A172 (cell line): ENCODE results near the gene NUAK1. TPM values are rescaled to one million over a fixed set of nuclear protein-coding genes. Genes with fewer than 3 reads are reported as not detected.

Source experiments
- DNase-seq: peaks from one replicate; pipeline ENCODE4 v3.0.0-alpha.2; 2015; ENCODE audit warnings: low spot score
- total RNA-seq: library from RNA; depleted of rRNA; stranded (reverse); fragments of >200 nt; shearing (Covaris generic); gene quantifications from 2 replicates; pipeline ENCODE4 v1.2.3, GENCODE V29; 2014; rRNA removed

Gene NUAK1
- total RNA-seq, 1 experiment from 2014 or later: 35.5 TPM

DNA sequence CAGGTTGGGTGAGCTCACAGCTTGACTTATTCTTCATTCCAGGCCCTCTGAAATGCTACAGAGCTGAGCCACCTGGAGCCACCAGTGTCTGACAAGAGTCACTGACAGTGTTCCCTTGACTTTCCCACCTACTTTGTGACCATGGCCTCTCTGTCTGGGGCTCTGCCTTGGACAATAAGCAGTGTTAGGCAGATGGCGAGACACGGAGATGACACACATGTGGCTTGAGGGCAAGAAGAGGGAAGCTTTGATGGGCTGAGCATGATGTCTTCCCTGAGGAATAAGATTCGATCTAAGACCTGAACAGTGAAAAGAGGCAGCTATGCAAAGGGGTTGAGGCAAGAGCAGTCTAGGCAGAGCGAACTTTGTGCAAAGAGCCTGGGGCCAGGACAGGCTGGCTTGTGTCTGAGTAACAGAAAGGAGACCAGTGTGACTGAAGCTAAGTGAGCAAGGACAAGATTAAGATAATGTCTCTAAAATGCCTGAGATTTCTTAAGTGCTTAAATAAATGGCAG is 105.5 kb downstream of the NUAK1 start:
- DNase-seq: no peak

DNA sequence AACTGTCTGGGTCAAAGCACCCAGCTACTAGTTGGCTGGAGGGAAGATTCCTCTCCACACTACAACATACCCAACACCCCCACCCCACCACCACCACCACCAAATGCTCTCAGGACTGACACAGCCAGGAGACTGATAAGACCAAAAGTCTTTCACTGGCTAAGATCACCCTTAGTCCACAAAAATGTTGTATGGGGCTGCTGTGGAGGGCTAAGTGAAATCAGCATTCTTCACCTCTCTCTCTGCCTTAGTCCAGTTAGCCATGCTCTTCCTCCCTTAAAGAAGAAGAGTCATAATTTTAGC is 106.2 kb downstream of the NUAK1 start:
- DNase-seq: peak; percentile 13

DNA sequence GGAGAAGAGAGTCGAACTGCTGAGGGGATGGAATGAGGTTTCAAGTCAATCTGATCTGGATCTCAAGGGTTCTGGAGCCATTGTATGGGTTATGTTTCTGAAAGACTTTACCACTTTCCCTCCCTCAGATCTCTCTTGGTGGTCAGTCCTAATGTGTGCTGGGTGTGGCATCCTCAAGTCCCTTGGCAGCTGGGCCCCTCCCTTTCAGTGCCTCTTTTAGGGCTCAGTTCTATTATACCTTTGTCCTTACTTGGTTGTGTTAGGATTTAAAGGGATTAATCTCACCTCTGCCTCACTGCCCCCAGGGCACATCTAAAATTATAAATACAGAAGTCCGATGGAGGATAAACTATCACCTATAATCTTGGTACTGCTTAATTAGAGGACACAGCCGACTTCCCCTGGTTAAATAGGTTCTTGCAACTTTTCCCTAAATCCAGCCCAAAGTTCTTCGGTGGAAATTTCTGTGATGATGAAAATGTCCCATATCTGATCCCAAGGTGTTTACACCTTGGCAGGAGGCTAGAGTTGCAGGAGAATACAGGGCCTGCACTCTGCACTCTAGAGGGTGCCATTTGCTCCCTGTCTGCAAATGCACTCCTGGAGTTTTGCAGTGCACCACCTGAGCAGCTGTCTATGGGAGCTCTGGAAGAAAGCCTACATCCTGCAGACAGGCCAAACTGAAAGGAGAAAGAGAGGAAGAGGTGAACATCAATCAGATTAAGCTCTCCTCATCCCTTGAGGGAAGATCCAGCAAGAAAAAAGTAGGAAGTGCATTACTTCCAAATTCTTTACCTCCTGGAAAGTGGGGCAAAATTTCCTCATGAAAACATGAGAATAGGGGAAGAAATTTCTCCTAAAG is 106.8 kb downstream of the NUAK1 start:
- peak; percentile 27 for DNase-seq

DNA sequence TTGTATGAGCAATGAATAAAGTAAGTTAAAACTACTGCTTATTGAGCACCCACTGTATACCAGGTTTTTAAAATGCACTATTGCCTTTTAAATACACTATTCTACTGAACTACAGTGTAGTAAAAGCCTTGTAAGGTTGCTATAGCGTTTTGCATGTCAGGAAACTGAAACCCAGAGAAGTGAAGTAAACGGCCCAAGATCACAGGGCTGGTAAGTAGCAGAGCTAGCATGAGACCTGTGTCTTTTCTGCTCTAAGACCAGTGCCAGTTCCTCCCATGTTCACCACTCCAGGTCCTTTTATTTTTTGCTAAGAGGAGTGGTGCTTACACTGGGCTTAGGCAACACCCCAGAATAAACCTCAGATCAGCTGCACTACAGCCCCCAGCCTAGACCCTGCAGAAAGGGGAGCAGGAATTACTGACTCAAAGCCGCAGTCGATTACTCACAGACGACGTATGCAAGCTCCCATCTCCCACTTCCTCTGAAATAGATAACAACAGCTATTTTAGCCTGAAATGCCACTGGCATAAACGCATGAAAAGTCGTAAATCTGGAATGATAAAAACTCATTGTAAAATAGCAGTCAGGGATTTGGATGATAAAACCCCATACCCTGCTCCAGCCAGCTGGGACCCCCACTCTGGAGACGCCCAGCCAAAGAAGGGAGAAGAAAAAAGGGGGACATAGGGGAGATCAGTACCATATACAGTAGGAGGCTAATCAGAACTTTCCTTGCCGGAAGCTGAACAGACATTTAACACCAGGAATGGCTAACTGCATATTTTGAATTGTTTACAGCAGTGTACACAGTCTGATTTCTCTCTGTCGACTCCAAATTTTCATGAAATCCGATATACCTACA is 108.3 kb downstream of the NUAK1 start:
- DNase-seq: peak; percentile 96

DNA sequence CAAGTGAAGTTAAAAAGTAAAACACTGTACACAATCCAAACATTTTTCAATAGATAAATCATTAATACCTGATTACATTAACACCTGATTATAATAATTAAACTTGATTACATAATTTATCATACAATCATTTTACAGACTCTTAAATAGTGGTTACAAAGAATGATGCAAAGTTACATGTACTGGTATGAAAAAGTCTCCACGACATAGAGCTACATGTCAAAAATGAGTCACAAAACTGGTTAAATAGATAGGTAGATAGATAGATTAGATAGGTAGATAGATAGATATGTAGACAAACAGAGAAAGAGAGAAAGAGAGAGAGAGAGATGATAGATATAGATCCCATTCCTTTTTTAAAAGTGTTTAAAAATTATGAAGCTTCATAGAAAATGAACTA is 109.2 kb downstream of the NUAK1 start:
- no peak for DNase-seq

DNA sequence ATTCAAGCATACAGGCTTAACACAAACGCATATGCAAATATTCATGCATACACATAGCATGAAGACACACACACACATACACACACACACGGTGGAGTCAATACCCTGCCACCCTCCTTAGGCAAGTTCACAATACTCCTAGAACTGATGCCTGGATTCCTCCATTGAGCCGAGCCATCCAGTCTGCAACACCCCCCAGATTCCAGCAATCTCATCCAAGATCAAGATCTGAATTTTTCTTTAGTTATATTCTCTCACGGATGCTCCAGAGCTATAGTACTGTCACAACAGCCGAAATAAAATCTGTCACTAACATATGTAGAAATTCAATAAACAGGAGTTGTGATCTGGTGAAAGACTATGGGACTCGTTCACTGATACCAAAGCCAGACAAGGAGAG is 110.8 kb downstream of the NUAK1 start:
- no peak for DNase-seq

DNA sequence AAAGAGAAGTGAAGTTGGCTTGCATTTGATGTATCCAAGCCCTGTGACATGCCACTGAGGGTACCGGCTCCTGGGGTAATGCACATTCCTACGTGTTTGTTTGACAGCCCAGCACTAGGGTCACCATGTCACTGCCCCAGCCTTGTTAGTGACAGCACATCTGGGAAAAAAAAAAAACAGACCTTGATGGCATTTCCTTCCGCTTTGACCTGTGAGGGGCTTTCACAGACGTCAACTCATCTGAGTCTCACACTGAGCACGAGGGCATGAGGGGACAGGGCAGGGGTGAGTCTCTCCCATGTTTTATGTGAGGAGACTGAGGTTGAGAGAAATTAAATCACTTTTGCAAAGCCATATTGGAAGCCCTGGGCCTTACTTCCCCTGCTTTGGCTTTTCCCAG is 111.5 kb downstream of the NUAK1 start:
- DNase-seq: no peak

DNA sequence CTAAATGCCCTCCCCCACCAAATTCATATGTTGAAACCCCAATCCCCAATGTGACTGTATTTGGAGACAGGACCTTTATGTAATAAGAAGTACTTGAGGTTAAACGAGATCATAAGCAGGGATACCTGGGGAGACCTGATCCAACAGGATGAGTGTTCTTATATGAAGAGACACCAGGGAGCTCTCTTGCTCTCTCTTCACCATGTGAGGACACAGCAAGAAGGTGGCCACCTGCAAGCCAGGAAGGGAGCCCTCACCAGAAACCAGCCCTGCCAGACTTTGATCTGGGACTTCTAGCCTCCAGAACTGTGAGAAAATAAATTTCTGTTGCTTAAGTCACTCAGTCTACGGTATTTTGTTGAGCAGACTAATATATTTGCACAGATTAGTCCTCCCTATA is 113.6 kb downstream of the NUAK1 start:
- DNase-seq: no peak

DNA sequence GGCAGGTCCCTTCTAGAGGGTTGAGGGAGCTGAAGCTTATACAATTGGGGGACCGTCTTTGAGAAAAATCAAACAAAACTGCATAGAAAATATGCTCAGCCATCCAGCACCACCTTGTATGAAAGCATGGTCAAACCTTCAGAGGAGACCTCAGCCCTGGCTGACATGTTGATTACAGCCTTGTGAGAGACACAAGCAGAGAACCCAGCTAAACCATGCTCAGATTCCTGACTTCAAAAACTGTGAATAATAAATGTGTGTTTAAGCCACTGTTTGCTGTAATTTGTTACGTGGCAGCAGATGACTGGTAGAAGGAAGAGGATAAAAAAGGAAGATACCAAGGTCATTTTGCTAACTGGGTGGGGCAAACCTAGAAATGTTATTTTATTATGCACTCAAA is 115.7 kb downstream of the NUAK1 start:
- no peak for DNase-seq

DNA sequence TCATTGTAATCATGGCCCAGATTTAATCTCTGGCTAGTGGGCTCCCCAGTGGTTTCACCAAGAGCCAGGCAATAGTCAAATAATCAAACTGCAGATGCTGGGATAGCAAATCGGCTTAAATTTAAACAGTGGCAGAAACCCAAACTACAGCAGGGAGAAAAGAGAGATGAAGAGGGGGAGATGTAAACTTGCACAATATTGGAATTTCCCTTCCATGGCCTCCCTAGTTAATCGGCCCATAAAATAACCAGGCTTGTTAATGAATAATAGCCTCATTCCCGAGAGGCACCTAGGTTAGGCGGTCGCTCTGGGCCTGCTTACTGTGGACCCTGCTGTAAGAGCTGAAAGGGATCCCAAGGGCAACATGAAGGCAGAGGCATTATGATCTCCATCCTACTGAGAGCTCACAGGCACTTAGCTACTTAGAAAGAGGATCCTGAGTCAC is 116.2 kb downstream of the NUAK1 start:
- no peak for DNase-seq

DNA sequence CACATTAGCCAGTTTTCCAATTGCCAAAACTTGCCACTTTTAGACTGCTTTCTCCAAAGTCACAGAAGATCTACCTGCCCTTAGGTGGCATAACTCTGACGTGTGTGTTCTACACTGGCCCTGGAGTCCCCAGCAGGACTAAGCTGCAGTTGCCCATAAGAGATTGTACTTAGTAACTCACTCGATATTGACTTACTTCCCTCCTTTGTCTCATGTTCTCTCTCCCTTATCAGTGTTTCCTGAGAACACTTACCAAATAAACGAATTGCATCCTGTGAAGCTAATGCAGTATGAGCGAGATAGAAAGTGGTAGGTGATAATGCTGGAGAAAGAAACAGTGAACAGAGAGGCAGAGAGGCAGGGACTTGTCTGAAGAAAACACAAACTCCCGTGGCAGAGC is 117.2 kb downstream of the NUAK1 start:
- DNase-seq: no peak

DNA sequence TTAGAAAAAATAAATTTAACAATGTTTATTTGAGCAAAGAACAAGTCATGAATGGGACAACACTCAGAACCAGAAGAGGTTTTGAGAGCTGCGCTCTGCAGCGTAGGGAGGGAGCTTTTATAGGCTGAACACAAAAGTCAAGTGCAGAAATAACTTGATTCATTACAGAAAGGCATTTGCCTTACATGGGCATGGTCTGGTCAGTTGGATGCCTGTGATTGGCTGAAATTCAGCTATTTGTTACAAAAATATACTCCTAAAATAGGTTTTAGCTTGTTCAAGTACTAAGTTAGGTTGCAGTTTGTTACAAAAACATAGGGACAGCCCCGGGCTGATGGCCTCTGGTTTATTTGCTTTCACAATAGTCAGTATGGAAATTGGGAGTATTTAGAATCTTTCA is 118.0 kb downstream of the NUAK1 start:
- DNase-seq: no peak

DNA sequence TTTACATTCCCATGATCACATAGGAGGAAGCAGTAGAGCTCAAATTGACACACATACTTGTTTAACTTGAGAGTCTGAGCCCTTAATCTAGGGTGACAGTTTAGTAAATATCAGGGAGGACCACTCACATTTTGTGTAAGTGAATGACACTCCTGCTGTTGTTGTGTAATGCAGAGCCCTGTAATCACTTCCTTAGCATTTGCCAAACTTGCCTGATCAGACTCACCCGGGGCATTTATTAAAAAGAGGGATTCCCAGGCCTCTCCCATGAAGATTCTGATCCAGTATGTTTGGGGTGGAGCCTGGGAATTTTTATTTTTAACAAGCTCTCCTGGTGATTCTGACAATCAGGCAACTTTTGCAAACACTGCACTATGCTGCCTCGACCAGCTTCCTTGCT is 119.6 kb downstream of the NUAK1 start:
- no peak for DNase-seq

DNA sequence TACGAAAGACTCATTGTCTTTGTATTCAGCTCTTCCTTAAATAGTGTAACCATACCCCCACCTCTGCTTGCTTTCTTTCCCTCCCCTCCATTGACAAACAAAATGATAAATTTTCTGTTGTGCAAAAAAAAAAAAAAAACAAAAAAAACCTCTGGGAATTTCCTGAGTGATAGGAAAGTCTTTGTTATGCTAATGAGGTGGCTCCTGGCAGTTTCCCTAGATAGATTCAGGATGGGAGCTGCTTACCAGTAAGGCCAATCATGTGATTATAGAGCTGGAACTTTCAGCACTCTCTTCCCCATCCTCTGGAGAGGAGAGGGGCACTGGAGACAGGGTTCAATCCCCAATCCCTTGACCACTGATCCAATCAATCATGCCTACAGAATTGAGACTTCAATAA is 120.5 kb downstream of the NUAK1 start:
- no peak for DNase-seq

DNA sequence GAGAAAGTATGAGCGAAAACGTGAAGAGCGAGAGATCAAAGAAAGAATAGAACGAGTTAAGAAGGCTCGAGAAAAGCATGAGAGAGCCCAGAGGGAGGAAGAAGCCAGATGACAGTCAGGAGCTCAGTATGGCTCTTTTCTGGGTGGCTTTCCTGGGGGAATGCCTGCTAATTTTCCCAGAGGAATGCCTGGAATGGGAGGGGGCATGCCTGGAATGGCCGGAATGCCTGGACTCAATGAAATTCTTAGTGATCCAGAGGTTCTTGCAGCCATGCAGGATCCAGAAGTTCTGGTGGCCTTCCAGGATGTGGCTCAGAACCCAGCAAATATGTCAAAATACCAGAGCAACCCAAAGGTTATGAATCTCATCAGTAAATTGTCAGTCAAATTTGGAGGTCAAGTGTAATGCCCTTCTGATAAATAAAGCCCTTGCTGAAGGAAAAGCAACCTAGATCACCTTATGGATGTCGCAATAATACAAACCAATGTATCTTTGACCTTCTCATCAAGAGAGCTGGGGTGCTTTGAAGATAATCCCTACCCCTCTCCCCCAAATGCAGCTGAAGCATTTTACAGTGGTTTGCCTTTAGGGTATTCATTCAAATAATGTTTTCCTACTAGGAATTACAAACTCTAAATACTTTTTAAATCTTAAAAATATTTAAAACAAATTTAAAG is 122.0 kb downstream of the NUAK1 start:
- peak; percentile 11 for DNase-seq

DNA sequence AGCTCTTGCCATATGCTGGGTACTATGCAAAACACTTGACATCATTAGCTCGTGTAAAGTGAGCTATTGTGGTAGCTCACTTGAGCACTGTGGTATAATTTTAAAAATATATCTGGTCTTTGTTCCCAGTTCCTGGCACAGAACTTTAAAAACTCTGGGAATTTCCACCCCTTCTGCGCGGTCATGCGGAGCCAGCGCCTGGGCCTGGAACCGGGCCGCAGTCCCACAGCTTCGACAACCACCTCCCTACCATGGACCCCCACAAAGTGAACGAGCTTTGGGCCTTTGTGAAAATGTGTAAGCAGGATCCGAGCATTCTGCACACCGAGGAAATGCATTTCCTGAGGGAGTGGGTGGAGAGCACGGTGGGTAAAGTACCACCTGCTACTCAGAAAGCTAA is 123.1 kb downstream of the NUAK1 start:
- DNase-seq: no peak

DNA sequence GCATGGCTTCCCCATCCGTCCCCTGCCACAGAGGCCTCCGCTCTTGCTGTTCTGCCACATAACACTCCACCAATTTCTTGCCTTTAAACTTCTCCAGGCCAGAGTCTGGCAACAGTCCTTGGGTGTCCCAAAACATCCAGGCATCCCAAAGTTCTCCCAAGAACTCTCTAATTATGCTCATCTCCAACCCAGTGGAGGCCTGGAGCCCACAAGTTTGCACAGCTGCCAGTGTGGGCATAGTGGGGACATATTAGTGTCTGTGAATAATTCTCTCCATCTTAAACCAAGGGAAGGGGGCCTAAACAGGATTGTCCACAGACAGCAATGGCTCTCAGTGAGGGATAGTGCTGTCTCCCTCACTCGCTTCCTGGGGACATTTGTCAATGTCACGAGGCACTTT is 124.8 kb downstream of the NUAK1 start:
- no peak for DNase-seq

Other genes starting within 250 kb of the NUAK1 start
- 112 and 133 TPM in 2 replicates for gene CKAP4, start 109.1 kb upstream of the NUAK1 start, total RNA-seq
- 3.6 TPM in 2 replicates for gene TCP11L2, start 163.8 kb upstream of the NUAK1 start, total RNA-seq
- gene POLR3B, start 218.8 kb upstream of the NUAK1 start, total RNA-seq: 7.2 and 8.6 TPM in 2 replicates